Measurements from ENCODE around the gene NRL. TPM values are rescaled to one million over a fixed set of nuclear protein-coding genes. Genes with fewer than 3 reads are reported as not detected.

Gene NRL
- polyA plus RNA-seq, 3 donors, result 1.1 to 1.5 (median 1.3) TPM

- peaks cover 34% of the 10 kb centered on the region for H4K20me1 ChIP-seq (ENCODE audit: insufficient read depth, low read length)
- peak overlapping the region; percentile 82 for H3K4me2 ChIP-seq (replicated peaks; ENCODE audit: extremely low read depth, low read length, poor library complexity, severe bottlenecking)
- Mint-ChIP-seq H3K27me3 (ENCODE audit: low read depth in 3 of 3) (no peaks in the 10 kb centered on the region), H3K4me1 (peaks cover 51% of the 10 kb centered on the region), H3K27ac (peak overlapping the region; percentile 53 to 94 (median 79)), H3K36me3 (peaks cover 38 to 49% of the 10 kb centered on the region in 2 donors), H3K4me3 (peak overlapping the region; percentile 88 to 94), H3K9me3 (peaks cover 0 to 1% (median 0%) of the 10 kb centered on the region in 7 donors)
- intact Hi-C loops (cut with micrococcal nuclease), result loop anchor here in 1 of 2 donors (10.0 kb wide), 1 partner anchor 99 kb away; the partner anchor contains the start of genes GMPR2 and NEDD8
- peaks cover 35 to 42% of the 10 kb centered on the region in 2 donors for H3K4me1 ChIP-seq (ENCODE audit: control insufficient read depth in 1 of 2, insufficient read depth in 2 of 2, low read length in 2 of 2)
- H3K27ac ChIP-seq (ENCODE audit: low read depth in 1 of 2, low read length in 2 of 2), result peak overlapping the region in 1 of 2 donors; percentile 94
- peaks cover 45% of the 10 kb centered on the region for H3K79me2 ChIP-seq (ENCODE audit: insufficient read depth, low read length)
- H3K9me3 ChIP-seq (replicated peaks in 1 of 2; ENCODE audit: control insufficient read depth in 1 of 2, insufficient read depth in 1 of 2, low read length in 2 of 2), result no peaks in the 10 kb centered on the region
- peaks cover 26 to 28% of the 10 kb centered on the region in 2 donors for H3K36me3 ChIP-seq (replicated peaks in 1 of 2; ENCODE audit: control insufficient read depth in 1 of 2, insufficient read depth in 2 of 2, low read length in 2 of 2)
- H3K27me3 ChIP-seq (ENCODE audit: control insufficient read depth in 2 of 2, insufficient read depth in 2 of 2, low read length in 2 of 2), result no peaks in the 10 kb centered on the region
- H3K9ac ChIP-seq (ENCODE audit: insufficient read depth, low read length, poor library complexity, severe bottlenecking), result peak overlapping the region; percentile 97
- H2AFZ ChIP-seq (ENCODE audit: insufficient read depth, low read depth, low read length, poor library complexity, severe bottlenecking), result peak overlapping the region; percentile 98
- peak overlapping the region; percentile 53 to 97 (median 68) for H3K4me3 ChIP-seq (replicated peaks in 1 of 3; ENCODE audit: low read depth in 2 of 3, low read length in 3 of 3)
- no peak for TF ChIP-seq CTCF (IDR thresholded peaks at IDR 0.05)
- DNase-seq, result no peak
- 9% methylated on average over 9 of the region's 9 CpGs for WGBS (ENCODE audit: insufficient coverage)
These were observed 20.8 kb upstream of the NRL start for GRCh38 chr14:24135584-24135833.

- Histone ChIP-seq H3K27me3 (ENCODE audit: control insufficient read depth in 2 of 2, insufficient read depth in 2 of 2, low read length in 2 of 2) (no peaks in the 10 kb centered on the region), H3K9ac (ENCODE audit: insufficient read depth, low read length, poor library complexity, severe bottlenecking) (no peak overlapping the region), H3K9me3 (replicated peaks in 1 of 2; ENCODE audit: control insufficient read depth in 1 of 2, insufficient read depth in 1 of 2, low read length in 2 of 2) (no peaks in the 10 kb centered on the region), H3K27ac (ENCODE audit: low read depth in 1 of 2, low read length in 2 of 2) (no peak overlapping the region), H3K4me1 (ENCODE audit: control insufficient read depth in 1 of 2, insufficient read depth in 2 of 2, low read length in 2 of 2) (peaks cover 26 to 32% of the 10 kb centered on the region in 2 donors), H2AFZ (ENCODE audit: insufficient read depth, low read depth, low read length, poor library complexity, severe bottlenecking) (no peak overlapping the region), H3K4me3 (replicated peaks in 1 of 3; ENCODE audit: low read depth in 2 of 3, low read length in 3 of 3) (no peak overlapping the region), H3K36me3 (replicated peaks in 1 of 2; ENCODE audit: control insufficient read depth in 1 of 2, insufficient read depth in 2 of 2, low read length in 2 of 2) (peaks cover 16 to 17% of the 10 kb centered on the region in 2 donors), H3K4me2 (replicated peaks; ENCODE audit: extremely low read depth, low read length, poor library complexity, severe bottlenecking) (no peak overlapping the region), H4K20me1 (ENCODE audit: insufficient read depth, low read length) (peaks cover 23% of the 10 kb centered on the region), H3K79me2 (ENCODE audit: insufficient read depth, low read length) (peaks cover 28% of the 10 kb centered on the region)
- intact Hi-C loops (cut with micrococcal nuclease), result loop anchor here in 1 of 2 donors (10.0 kb wide), 1 partner anchor 101 kb away; the partner anchor contains the start of genes GMPR2 and NEDD8
- TF ChIP-seq CTCF (IDR thresholded peaks at IDR 0.05), result no peak
- peaks cover 37% of the 10 kb centered on the region for H3K4me1 Mint-ChIP-seq
- no peak for DNase-seq
- WGBS (ENCODE audit: insufficient coverage), result no CpG with 5 or more reads among the region's 1 CpG
- peaks cover 26 to 38% of the 10 kb centered on the region in 2 donors for H3K36me3 Mint-ChIP-seq
- no peak overlapping the region for H3K27ac Mint-ChIP-seq
- H3K27me3 Mint-ChIP-seq (ENCODE audit: low read depth in 3 of 3), result no peaks in the 10 kb centered on the region
- peaks cover 0 to 1% (median 0%) of the 10 kb centered on the region in 7 donors for H3K9me3 Mint-ChIP-seq
- H3K4me3 Mint-ChIP-seq, result no peak overlapping the region
These were observed 19.0 kb upstream of the NRL start for GRCh38 chr14:24133735-24134134.

Measured in CD14-positive monocyte (primary cell).